ENCODE results near the gene R3HDM1. TPM values are rescaled to one million over a fixed set of nuclear protein-coding genes. Genes with fewer than 3 reads are reported as not detected.

R3HDM1 gene
- total and polyA plus RNA-seq, 2 donors (not counting 1 experiment from before 2014, with no cell fraction given), result 23.7 to 57.8 TPM

DNA sequence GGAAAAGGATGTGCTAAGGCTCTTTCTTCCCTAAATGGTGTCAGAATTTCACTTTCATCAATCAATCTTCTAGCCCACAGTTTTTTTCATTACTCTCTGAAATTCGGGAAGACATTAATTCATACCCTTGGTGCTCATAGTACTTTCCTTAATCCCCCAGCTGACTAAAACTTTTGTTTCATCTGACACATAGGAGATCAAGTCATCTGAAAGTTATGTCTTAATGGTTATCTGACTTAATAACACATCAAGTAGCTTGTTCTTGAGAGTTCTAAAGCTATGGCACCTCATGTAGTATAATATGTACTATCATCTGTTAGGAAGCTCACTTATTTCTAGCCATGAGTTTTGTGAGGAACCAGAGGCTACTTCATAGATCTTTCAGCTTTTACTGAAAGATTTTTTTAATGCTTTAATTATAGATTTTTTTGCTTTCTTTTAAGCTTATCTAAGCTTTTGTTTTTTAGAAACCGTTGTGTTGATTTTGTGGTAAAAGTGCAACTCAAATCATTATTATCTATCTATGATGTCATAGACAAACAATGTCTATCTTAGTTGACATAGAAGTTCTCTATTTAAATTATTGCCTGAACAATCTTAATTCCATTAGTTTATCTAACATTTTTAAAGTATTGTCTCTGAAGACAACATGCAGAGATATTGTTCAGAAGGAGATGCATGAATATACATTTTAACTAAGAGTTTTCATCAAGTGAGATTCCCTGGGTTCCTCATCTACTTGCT lies 116.7 kb downstream of the R3HDM1 start:
- CTCF ChIA-PET, result no interaction called here
- Histone ChIP-seq H2AFZ (ENCODE audit: insufficient read depth, low read depth, low read length, poor library complexity, severe bottlenecking) (no peak overlapping the region), H3K4me2 (replicated peaks; ENCODE audit: low read depth, low read length, poor library complexity, severe bottlenecking) (no peak overlapping the region), H3K9me3 (ENCODE audit: control extremely low read depth in 1 of 3, control insufficient read depth in 2 of 3, insufficient read depth in 1 of 3, low read length in 2 of 3) (peaks cover 0 to 1% (median 0%) of the 10 kb centered on the region in 3 donors), H3K4me3 (ENCODE audit: control extremely low read depth in 1 of 5, extremely low read depth in 1 of 5, insufficient read depth in 1 of 5, low read depth in 2 of 5, low read length in 4 of 5) (no peak overlapping the region), H3K27me3 (replicated peaks in 1 of 4; ENCODE audit: control extremely low read depth in 1 of 4, control insufficient read depth in 3 of 4, insufficient read depth in 4 of 4, low read length in 3 of 4) (no peaks in the 10 kb centered on the region), H3K79me2 (ENCODE audit: control insufficient read depth, insufficient read depth, low read length) (no peaks in the 10 kb centered on the region), H3K27ac (ENCODE audit: low read length in 2 of 2) (no peak overlapping the region), H3K4me1 (ENCODE audit: control insufficient read depth in 2 of 2, insufficient read depth in 2 of 2, low read length in 2 of 2) (no peaks in the 10 kb centered on the region), H4K20me1 (ENCODE audit: control insufficient read depth, insufficient read depth, low read length, poor library complexity, severe bottlenecking) (no peaks in the 10 kb centered on the region), H3K9ac (ENCODE audit: low read length) (no peak overlapping the region), H3K36me3 (replicated peaks in 1 of 2; ENCODE audit: control extremely low read depth in 1 of 2, control insufficient read depth in 1 of 2, extremely low read depth in 1 of 2, insufficient read depth in 2 of 2, low read length in 1 of 2) (peaks cover 9 to 24% of the 10 kb centered on the region in 2 experiments)
- WGBS (ENCODE audit: insufficient coverage), result no CpG with 5 or more reads among the region's 2 CpGs
- Mint-ChIP-seq H3K4me3 (no peak overlapping the region), H3K9me3 (ENCODE audit: insufficient read depth) (no peaks in the 10 kb centered on the region), H3K27ac (no peak overlapping the region), H3K27me3 (no peaks in the 10 kb centered on the region), H3K4me1 (no peaks in the 10 kb centered on the region)
- intact Hi-C loops (cut with micrococcal nuclease), result no loop called here
- ATAC-seq (ENCODE audit: low read depth) (no peak), DNase-seq (no peak)
- TF ChIP-seq, protein P1, sequence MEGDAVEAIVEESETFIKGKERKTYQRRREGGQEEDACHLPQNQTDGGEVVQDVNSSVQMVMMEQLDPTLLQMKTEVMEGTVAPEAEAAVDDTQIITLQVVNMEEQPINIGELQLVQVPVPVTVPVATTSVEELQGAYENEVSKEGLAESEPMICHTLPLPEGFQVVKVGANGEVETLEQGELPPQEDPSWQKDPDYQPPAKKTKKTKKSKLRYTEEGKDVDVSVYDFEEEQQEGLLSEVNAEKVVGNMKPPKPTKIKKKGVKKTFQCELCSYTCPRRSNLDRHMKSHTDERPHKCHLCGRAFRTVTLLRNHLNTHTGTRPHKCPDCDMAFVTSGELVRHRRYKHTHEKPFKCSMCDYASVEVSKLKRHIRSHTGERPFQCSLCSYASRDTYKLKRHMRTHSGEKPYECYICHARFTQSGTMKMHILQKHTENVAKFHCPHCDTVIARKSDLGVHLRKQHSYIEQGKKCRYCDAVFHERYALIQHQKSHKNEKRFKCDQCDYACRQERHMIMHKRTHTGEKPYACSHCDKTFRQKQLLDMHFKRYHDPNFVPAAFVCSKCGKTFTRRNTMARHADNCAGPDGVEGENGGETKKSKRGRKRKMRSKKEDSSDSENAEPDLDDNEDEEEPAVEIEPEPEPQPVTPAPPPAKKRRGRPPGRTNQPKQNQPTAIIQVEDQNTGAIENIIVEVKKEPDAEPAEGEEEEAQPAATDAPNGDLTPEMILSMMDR (IDR thresholded peaks at IDR 0.05), result no peak
- no peak for TF ChIP-seq EZH2 (IDR thresholded peaks at IDR 0.05; ENCODE audit: borderline replicate concordance, insufficient read depth, low read depth, low read length, poor library complexity, severe bottlenecking)
- POLR2A ChIA-PET, result no interaction called here

DNA sequence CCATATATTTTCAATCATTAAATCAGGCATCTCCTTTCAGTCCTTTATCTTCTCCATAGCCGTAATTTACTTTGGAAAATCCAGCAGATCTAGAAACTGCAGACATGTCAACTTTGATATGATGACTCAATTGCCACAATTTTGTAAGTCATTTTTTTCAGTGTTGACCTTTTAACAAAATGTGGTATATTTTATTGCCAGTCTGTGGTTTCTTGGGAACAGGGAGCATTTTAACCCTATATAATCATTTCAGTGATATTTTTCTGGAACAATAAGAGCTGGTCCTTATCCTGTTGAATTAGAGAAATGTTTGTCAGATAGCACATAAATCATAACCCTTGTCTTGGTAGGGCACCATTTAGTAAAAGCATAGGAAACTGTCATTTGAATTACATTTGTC lies 119.4 kb downstream of the R3HDM1 start:
- WGBS (ENCODE audit: insufficient coverage), result no CpG with 5 or more reads among the region's 1 CpG
- DNase-seq (no peak), ATAC-seq (ENCODE audit: low read depth) (no peak)
- Histone ChIP-seq H3K4me3 (ENCODE audit: control extremely low read depth in 1 of 5, extremely low read depth in 1 of 5, insufficient read depth in 1 of 5, low read depth in 2 of 5, low read length in 4 of 5) (no peak overlapping the region), H3K9me3 (ENCODE audit: control extremely low read depth in 1 of 3, control insufficient read depth in 2 of 3, insufficient read depth in 1 of 3, low read length in 2 of 3) (peaks cover 0 to 1% (median 0%) of the 10 kb centered on the region in 3 donors), H3K9ac (ENCODE audit: low read length) (no peak overlapping the region), H3K4me2 (replicated peaks; ENCODE audit: low read depth, low read length, poor library complexity, severe bottlenecking) (no peak overlapping the region), H3K27ac (ENCODE audit: low read length in 2 of 2) (no peak overlapping the region), H2AFZ (ENCODE audit: insufficient read depth, low read depth, low read length, poor library complexity, severe bottlenecking) (no peak overlapping the region), H3K36me3 (replicated peaks in 1 of 2; ENCODE audit: control extremely low read depth in 1 of 2, control insufficient read depth in 1 of 2, extremely low read depth in 1 of 2, insufficient read depth in 2 of 2, low read length in 1 of 2) (peaks cover 6 to 24% of the 10 kb centered on the region in 2 experiments), H3K27me3 (replicated peaks in 1 of 4; ENCODE audit: control extremely low read depth in 1 of 4, control insufficient read depth in 3 of 4, insufficient read depth in 4 of 4, low read length in 3 of 4) (no peaks in the 10 kb centered on the region), H3K4me1 (ENCODE audit: control insufficient read depth in 2 of 2, insufficient read depth in 2 of 2, low read length in 2 of 2) (no peaks in the 10 kb centered on the region), H4K20me1 (ENCODE audit: control insufficient read depth, insufficient read depth, low read length, poor library complexity, severe bottlenecking) (no peaks in the 10 kb centered on the region), H3K79me2 (ENCODE audit: control insufficient read depth, insufficient read depth, low read length) (no peaks in the 10 kb centered on the region)
- CTCF ChIA-PET, result no interaction called here
- intact Hi-C loops (cut with micrococcal nuclease), result no loop called here
- Mint-ChIP-seq H3K9me3 (ENCODE audit: insufficient read depth) (no peaks in the 10 kb centered on the region), H3K27ac (no peak overlapping the region), H3K27me3 (no peaks in the 10 kb centered on the region), H3K4me1 (no peaks in the 10 kb centered on the region), H3K4me3 (no peak overlapping the region)
- TF ChIP-seq, protein P1 (IDR thresholded peaks at IDR 0.05), result no peak
- TF ChIP-seq EZH2 (IDR thresholded peaks at IDR 0.05; ENCODE audit: borderline replicate concordance, insufficient read depth, low read depth, low read length, poor library complexity, severe bottlenecking), result no peak
- POLR2A ChIA-PET, result no interaction called here

Data from B cell (primary cell).